ENCODE results near the gene LSM7.

The LSM7 gene

DNA sequence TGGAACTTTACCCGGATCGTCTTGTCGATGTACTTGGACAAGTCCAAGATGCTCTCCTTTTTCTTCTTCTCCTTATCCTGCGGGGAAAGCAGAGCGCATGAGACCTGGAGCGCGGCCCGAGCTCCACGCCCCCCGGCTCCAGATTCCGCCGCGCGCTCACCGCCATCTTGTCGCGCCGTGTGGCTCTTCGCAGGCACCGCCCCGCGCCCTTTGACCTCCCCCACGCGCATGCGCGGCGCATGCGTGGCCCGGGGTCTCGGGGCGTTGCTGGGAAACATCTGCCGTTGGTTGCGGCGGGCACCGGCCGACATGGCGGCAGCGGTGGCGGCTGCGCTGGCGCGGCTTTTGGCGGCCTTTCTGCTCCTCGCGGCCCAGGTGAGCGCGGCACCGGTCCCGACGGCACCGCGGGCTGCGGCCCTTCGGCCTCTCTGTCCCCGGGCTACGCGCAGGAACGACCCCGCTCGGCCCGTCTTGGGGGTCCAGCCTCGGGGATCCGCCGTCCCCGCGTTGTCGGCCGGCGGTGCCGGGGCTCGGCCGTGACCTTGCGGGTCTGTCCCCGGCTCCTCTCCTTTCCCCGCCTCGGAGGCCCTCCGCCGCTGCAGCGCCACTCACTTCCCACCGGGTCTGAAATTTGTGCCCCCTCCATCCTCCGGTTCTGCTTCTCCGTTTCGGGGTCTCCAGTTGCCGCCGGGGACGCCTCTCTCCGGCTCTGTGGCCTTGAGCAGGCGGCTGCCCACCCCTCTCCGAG lies at the start of gene LSM7, which contains the start of gene SPPL2B:
TSS of gene LSM7 (minus strand) at position 186 of the 748 bp plus-strand sequence. CDS start at position 166, 20 bp downstream.
TSS of gene SPPL2B (plus strand) at position 284 of the 748 bp plus-strand sequence. CDS start at position 310, 26 bp downstream.
- peak within 1 kb of the TSS; percentile 87 for H3K4me3 ChIP-seq (ENCODE audit: low read depth, low read length)
- no peaks in the 10 kb centered on the region for H3K27me3 ChIP-seq (ENCODE audit: control insufficient read depth, insufficient read depth, low read length)
- H3K9me3 ChIP-seq (ENCODE audit: control insufficient read depth, insufficient read depth, low read depth, low read length): no peaks in the 10 kb centered on the region
- H3K36me3 ChIP-seq (ENCODE audit: control insufficient read depth, insufficient read depth, low read length): peaks cover 31% of the 10 kb centered on the region
- H3K27ac ChIP-seq (ENCODE audit: low read depth, low read length): peak within 1 kb of the TSS; percentile 76; the same call in 1 of the 2 replicates
- H3K4me1 ChIP-seq (ENCODE audit: control insufficient read depth, insufficient read depth, low read length): peaks cover 25% of the 10 kb centered on the region
- H3K9ac ChIP-seq (ENCODE audit: low read length): peak within 1 kb of the TSS; percentile 84

GRCh38 chr19:2376784-2377519 lies 48.6 kb upstream of the LSM7 start:
- no peak overlapping the region for H3K9ac ChIP-seq (ENCODE audit: low read length)
- no peak overlapping the region for H3K4me3 ChIP-seq (ENCODE audit: low read depth, low read length)
- no peaks in the 10 kb centered on the region for H3K4me1 ChIP-seq (ENCODE audit: control insufficient read depth, insufficient read depth, low read length)
- peaks cover 12% of the 10 kb centered on the region for H3K9me3 ChIP-seq (ENCODE audit: control insufficient read depth, insufficient read depth, low read depth, low read length)
- no peaks in the 10 kb centered on the region for H3K36me3 ChIP-seq (ENCODE audit: control insufficient read depth, insufficient read depth, low read length)
- no peak overlapping the region for H3K27ac ChIP-seq (ENCODE audit: low read depth, low read length)
- H3K27me3 ChIP-seq (ENCODE audit: control insufficient read depth, insufficient read depth, low read length): no peaks in the 10 kb centered on the region

DNA sequence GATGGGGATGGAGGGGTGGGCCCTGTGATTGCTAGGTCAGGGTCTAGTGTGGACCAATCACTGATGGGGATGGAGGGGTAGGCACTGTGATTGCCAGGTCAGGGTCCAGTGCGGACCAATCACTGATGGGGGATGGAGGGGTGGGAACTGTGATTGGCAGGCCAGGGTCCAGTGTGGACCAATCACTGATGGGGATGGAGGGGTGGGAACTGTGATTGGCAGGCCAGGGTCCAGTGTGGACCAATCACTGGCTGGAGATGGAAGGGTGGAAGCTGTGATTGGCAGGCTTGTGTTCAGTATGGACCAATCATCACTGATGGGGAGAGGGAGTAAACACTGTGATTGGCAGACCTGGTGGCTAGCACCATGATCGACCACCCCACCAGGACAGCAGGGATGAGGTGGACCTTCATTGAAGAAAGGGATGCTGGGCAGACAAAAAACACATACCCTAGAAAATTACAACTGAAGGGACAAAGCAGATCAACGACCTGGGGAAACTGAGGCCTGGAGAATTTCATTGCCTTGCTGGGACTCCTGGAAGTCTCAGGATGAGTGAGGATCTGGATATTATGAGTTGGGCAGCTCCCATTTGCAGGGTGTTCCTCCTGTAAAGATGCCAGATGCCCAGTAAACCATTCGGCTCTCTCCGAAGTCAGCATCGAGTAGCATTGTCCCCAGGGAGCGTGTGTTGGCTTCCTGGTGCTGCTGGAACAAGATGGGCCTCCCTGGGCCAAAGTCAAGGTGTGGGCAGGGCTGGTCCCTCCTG lies 47.2 kb upstream of the LSM7 start:
- H3K4me1 ChIP-seq (ENCODE audit: control insufficient read depth, insufficient read depth, low read length): no peaks in the 10 kb centered on the region
- H3K4me3 ChIP-seq (ENCODE audit: low read depth, low read length): no peak overlapping the region
- H3K36me3 ChIP-seq (ENCODE audit: control insufficient read depth, insufficient read depth, low read length): no peaks in the 10 kb centered on the region
- no peaks in the 10 kb centered on the region for H3K27me3 ChIP-seq (ENCODE audit: control insufficient read depth, insufficient read depth, low read length)
- peaks cover 10% of the 10 kb centered on the region for H3K9me3 ChIP-seq (ENCODE audit: control insufficient read depth, insufficient read depth, low read depth, low read length)
- H3K9ac ChIP-seq (ENCODE audit: low read length): no peak overlapping the region
- H3K27ac ChIP-seq (ENCODE audit: low read depth, low read length): no peak overlapping the region

- peaks cover 5% of the 10 kb centered on the region; the same call in 1 of the 2 replicates for H3K9me3 ChIP-seq (ENCODE audit: control insufficient read depth, insufficient read depth, low read depth, low read length)
- no peak overlapping the region for H3K27ac ChIP-seq (ENCODE audit: low read depth, low read length)
- no peak overlapping the region for H3K4me3 ChIP-seq (ENCODE audit: low read depth, low read length)
- no peaks in the 10 kb centered on the region for H3K27me3 ChIP-seq (ENCODE audit: control insufficient read depth, insufficient read depth, low read length)
- no peaks in the 10 kb centered on the region for H3K4me1 ChIP-seq (ENCODE audit: control insufficient read depth, insufficient read depth, low read length)
- H3K36me3 ChIP-seq (ENCODE audit: control insufficient read depth, insufficient read depth, low read length): no peaks in the 10 kb centered on the region
- H3K9ac ChIP-seq (ENCODE audit: low read length): no peak overlapping the region
Measured at GRCh38 chr19:2374808-2375207, 46.4 kb upstream of the LSM7 start.

DNA sequence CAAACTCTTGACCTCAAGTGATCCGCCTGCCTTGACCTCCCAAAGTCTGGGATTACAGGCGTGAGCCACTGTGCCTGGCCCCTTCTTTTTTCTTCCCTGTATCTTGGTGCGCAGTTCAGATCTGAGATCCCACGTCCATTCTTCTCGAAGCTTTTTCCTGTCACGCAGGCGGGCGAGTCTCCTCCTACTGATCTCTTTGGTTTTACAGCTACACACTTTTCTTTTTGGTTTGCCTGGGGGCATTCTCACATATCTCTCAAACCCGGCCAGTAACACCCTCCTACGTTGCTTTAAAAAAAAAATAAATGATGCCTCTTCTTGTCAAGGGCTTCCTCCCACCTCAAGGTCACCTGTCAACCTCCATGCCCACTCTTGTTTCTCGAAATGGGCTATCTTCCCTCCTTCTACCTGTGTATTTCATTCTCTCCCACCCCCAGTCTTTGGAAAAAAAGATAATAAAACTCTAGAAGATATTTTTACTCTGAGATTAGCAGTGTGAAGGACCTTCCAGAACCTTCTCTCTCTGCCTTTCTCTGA lies 43.8 kb upstream of the LSM7 start:
- Histone ChIP-seq H3K27ac (ENCODE audit: low read depth, low read length) (no peak overlapping the region), H3K36me3 (ENCODE audit: control insufficient read depth, insufficient read depth, low read length) (no peaks in the 10 kb centered on the region), H3K9ac (ENCODE audit: low read length) (no peak overlapping the region)

GRCh38 chr19:2371656-2372055 lies 43.3 kb upstream of the LSM7 start:
- Histone ChIP-seq H3K36me3 (ENCODE audit: control insufficient read depth, insufficient read depth, low read length) (no peaks in the 10 kb centered on the region), H3K4me3 (ENCODE audit: low read depth, low read length) (no peak overlapping the region), H3K9ac (ENCODE audit: low read length) (no peak overlapping the region), H3K9me3 (ENCODE audit: control insufficient read depth, insufficient read depth, low read depth, low read length) (peaks cover 2% of the 10 kb centered on the region; the same call in 1 of the 2 replicates), H3K4me1 (ENCODE audit: control insufficient read depth, insufficient read depth, low read length) (no peaks in the 10 kb centered on the region), H3K27ac (ENCODE audit: low read depth, low read length) (no peak overlapping the region), H3K27me3 (ENCODE audit: control insufficient read depth, insufficient read depth, low read length) (no peaks in the 10 kb centered on the region; the same call in 1 of the 2 replicates)

More for the DNA sequence above, 43.8 kb upstream of the LSM7 start:
- peaks cover 2% of the 10 kb centered on the region; the same call in 1 of the 2 replicates for H3K9me3 ChIP-seq (ENCODE audit: control insufficient read depth, insufficient read depth, low read depth, low read length)
- no peaks in the 10 kb centered on the region; the same call in 1 of the 2 replicates for H3K27me3 ChIP-seq (ENCODE audit: control insufficient read depth, insufficient read depth, low read length)
- H3K4me1 ChIP-seq (ENCODE audit: control insufficient read depth, insufficient read depth, low read length): no peaks in the 10 kb centered on the region
- no peak overlapping the region for H3K4me3 ChIP-seq (ENCODE audit: low read depth, low read length)

DNA sequence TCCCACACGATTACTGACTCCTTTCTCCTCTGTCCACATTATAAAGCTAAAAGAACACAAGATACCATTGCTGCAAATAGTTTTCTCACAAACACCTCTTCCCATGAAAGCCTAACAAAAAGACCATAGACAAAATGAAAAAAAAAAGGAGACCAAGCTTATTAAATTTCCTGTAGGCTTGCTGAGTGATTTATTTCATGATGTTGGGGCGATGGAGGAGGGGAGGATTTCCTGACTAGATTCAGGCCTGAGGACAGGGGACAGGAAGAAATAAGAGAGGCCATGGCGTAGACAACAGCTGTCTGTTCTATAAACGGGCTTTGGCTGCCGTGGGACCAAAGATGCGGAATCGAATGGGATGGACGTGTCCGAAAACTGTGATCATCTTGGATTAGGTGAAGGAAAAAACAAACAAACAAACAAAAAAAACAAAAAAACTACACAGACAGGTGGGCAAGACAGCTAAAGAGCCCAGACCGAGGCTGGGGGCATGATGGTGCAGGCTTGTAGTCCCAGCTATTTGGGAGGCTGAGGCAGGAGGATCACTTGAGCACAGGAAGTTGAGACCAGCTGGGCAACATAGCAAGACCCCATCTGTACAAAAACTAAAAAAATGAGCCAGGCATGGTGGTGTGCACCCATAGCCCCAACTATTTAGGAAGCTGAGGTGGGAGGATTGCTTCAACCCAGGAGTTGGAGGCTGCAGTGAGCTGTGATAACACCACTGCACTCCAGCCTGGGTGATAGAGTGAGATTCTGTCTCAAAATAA lies 37.0 kb upstream of the LSM7 start:
- Histone ChIP-seq H3K9ac (ENCODE audit: low read length) (no peak overlapping the region), H3K9me3 (ENCODE audit: control insufficient read depth, insufficient read depth, low read depth, low read length) (peaks cover 2% of the 10 kb centered on the region; the same call in 1 of the 2 replicates), H3K27ac (ENCODE audit: low read depth, low read length) (no peak overlapping the region), H3K4me3 (ENCODE audit: low read depth, low read length) (no peak overlapping the region), H3K36me3 (ENCODE audit: control insufficient read depth, insufficient read depth, low read length) (no peaks in the 10 kb centered on the region), H3K27me3 (ENCODE audit: control insufficient read depth, insufficient read depth, low read length) (peaks cover 11% of the 10 kb centered on the region), H3K4me1 (ENCODE audit: control insufficient read depth, insufficient read depth, low read length) (no peaks in the 10 kb centered on the region)

- Histone ChIP-seq H3K27ac (ENCODE audit: low read depth, low read length) (no peak overlapping the region), H3K9ac (ENCODE audit: low read length) (no peak overlapping the region), H3K4me3 (ENCODE audit: low read depth, low read length) (no peak overlapping the region), H3K4me1 (ENCODE audit: control insufficient read depth, insufficient read depth, low read length) (no peaks in the 10 kb centered on the region), H3K9me3 (ENCODE audit: control insufficient read depth, insufficient read depth, low read depth, low read length) (no peaks in the 10 kb centered on the region), H3K36me3 (ENCODE audit: control insufficient read depth, insufficient read depth, low read length) (no peaks in the 10 kb centered on the region), H3K27me3 (ENCODE audit: control insufficient read depth, insufficient read depth, low read length) (peaks cover 28% of the 10 kb centered on the region)
Measured at GRCh38 chr19:2363419-2363818, 35.0 kb upstream of the LSM7 start.

DNA sequence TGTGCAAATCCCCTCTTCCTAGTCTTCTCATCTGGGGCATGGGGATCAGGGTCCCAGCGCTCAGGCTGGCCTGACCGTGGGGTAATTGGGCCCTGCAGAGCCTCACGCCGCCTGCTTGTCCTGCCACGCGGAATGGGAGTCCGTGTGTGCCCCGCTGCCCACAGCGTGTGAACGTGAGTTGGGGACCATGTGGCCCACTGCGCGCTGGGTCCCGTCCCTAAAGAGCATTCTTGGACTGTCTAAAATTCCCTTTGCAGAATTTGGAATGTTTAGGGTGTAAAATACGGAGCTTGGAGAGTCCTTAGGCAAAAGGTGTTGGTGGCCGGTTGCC lies 34.5 kb upstream of the LSM7 start:
- no peaks in the 10 kb centered on the region for H3K4me1 ChIP-seq (ENCODE audit: control insufficient read depth, insufficient read depth, low read length)
- H3K9ac ChIP-seq (ENCODE audit: low read length): no peak overlapping the region
- H3K4me3 ChIP-seq (ENCODE audit: low read depth, low read length): no peak overlapping the region
- H3K27ac ChIP-seq (ENCODE audit: low read depth, low read length): no peak overlapping the region
- no peaks in the 10 kb centered on the region for H3K9me3 ChIP-seq (ENCODE audit: control insufficient read depth, insufficient read depth, low read depth, low read length)
- no peaks in the 10 kb centered on the region for H3K36me3 ChIP-seq (ENCODE audit: control insufficient read depth, insufficient read depth, low read length)
- peaks cover 33% of the 10 kb centered on the region for H3K27me3 ChIP-seq (ENCODE audit: control insufficient read depth, insufficient read depth, low read length)
